ENCODE results near the gene IMMT.

Gene IMMT

DNA sequence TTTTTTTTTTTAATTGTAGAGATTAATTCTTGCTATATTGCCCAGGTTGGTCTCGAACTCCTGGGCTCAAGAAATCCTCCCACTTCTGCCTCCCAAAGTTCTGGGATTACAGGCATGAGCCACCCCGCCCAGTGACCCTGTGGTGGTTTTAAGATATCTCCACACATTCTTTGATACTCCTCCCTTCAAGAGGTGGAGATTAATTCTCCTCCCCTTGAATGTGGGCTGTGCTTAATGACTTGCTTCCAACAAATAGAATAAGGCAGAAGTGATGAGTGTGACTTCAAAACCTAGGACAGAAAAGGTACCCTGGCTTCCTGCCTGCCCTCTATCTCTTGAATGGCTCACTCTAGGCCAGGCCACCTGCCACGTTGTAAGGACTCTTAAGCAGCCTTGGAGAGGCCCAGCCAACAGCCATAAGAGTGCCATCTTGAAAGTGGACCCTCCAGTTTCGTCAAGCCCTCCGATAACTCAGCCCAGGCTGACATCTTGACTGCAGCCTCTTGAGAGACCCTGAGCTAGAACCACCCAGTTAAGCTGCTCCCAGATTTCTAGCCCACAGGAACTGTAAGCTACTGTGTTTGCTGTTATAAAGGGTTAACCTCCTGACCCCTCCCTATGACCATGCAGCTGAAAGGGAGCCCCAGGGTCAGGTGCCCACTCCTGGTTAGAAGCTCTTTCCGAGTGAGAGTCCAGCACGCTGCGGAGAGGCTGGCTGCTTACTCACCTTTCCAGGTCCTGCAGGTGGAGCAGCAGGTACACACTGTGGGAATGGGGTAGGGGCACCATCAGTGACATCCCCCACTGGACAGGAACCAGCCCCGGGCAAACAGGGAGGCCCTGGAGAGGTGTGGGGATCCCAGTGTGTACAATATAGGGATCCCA is 31.6 kb upstream of the IMMT start:
- H2BK120ac ChIP-seq (ENCODE audit: low read depth, low read length), result no peak overlapping the region
- H3K4me3 ChIP-seq (ENCODE audit: insufficient read depth in 1 of 2, low read depth in 1 of 2, low read length in 2 of 2), result no peak overlapping the region
- DNase-seq, result no peak
- no peak overlapping the region for H2AFZ ChIP-seq (ENCODE audit: low read depth, low read length)
- peaks cover 0 to 8% of the 10 kb centered on the region in 2 experiments for H3K27me3 ChIP-seq (ENCODE audit: control insufficient read depth in 1 of 2, insufficient read depth in 1 of 2, low read length in 2 of 2)
- no peak overlapping the region for H3K4ac ChIP-seq (ENCODE audit: low read depth in 1 of 2, low read length in 2 of 2)
- H4K8ac ChIP-seq (ENCODE audit: low read length), result no peak overlapping the region
- no peak overlapping the region for H3K14ac ChIP-seq (ENCODE audit: low read length in 2 of 2)
- no peak overlapping the region for H3K23ac ChIP-seq (ENCODE audit: low read length in 2 of 2)
- H2AK5ac ChIP-seq (ENCODE audit: low read length, severe bottlenecking), result no peak overlapping the region
- H4K91ac ChIP-seq (ENCODE audit: low read length), result no peak overlapping the region
- H3K9ac ChIP-seq (ENCODE audit: low read length), result no peak overlapping the region
- H3K4me1 ChIP-seq (ENCODE audit: control insufficient read depth, insufficient read depth, low read depth, low read length), result peaks cover 6% of the 10 kb centered on the region
- no peak overlapping the region for H3K4me2 ChIP-seq (ENCODE audit: low read length, poor library complexity, severe bottlenecking)
- no peak overlapping the region for H2BK15ac ChIP-seq (ENCODE audit: low read depth, poor library complexity, severe bottlenecking)
- no peaks in the 10 kb centered on the region for H3K9me3 ChIP-seq (ENCODE audit: control insufficient read depth, low read length)
- 86% methylated on average over 9 of the region's 9 CpGs for WGBS
- no peak overlapping the region for H2BK12ac ChIP-seq (ENCODE audit: low read length in 2 of 2)
- no peak overlapping the region for H3K18ac ChIP-seq (ENCODE audit: low read depth in 1 of 2, low read length in 2 of 2)
- no peaks in the 10 kb centered on the region for H3K79me1 ChIP-seq (replicated peaks; ENCODE audit: low read length, poor library complexity, severe bottlenecking)
- H3K36me3 ChIP-seq (ENCODE audit: control insufficient read depth in 1 of 2, insufficient read depth in 2 of 2, low read depth in 1 of 2, low read length in 2 of 2), result no peaks in the 10 kb centered on the region
- no peak overlapping the region for H3K27ac ChIP-seq (ENCODE audit: low read length, poor library complexity, severe bottlenecking)
- H2BK5ac ChIP-seq (ENCODE audit: low read depth, low read length, poor library complexity, severe bottlenecking), result no peak overlapping the region

GRCh38 chr2:86226070-86226469 is 30.8 kb upstream of the IMMT start:
- no peak overlapping the region for H2BK12ac ChIP-seq (ENCODE audit: low read length in 2 of 2)
- no peak overlapping the region for H3K23ac ChIP-seq (ENCODE audit: low read length in 2 of 2)
- peaks cover 6% of the 10 kb centered on the region for H3K4me1 ChIP-seq (ENCODE audit: control insufficient read depth, insufficient read depth, low read depth, low read length)
- H3K9me3 ChIP-seq (ENCODE audit: control insufficient read depth, low read length), result no peaks in the 10 kb centered on the region
- H3K36me3 ChIP-seq (ENCODE audit: control insufficient read depth in 1 of 2, insufficient read depth in 2 of 2, low read depth in 1 of 2, low read length in 2 of 2), result no peaks in the 10 kb centered on the region
- no peak overlapping the region for H3K18ac ChIP-seq (ENCODE audit: low read depth in 1 of 2, low read length in 2 of 2)
- H3K4me2 ChIP-seq (ENCODE audit: low read length, poor library complexity, severe bottlenecking), result no peak overlapping the region
- H3K4ac ChIP-seq (ENCODE audit: low read depth in 1 of 2, low read length in 2 of 2), result no peak overlapping the region
- H2BK15ac ChIP-seq (ENCODE audit: low read depth, poor library complexity, severe bottlenecking), result no peak overlapping the region
- H3K9ac ChIP-seq (ENCODE audit: low read length), result no peak overlapping the region
- no peak overlapping the region for H4K8ac ChIP-seq (ENCODE audit: low read length)
- H3K79me1 ChIP-seq (replicated peaks; ENCODE audit: low read length, poor library complexity, severe bottlenecking), result no peaks in the 10 kb centered on the region
- no peak overlapping the region for H2AFZ ChIP-seq (ENCODE audit: low read depth, low read length)
- no peak overlapping the region for H3K14ac ChIP-seq (ENCODE audit: low read length in 2 of 2)
- H2BK5ac ChIP-seq (ENCODE audit: low read depth, low read length, poor library complexity, severe bottlenecking), result no peak overlapping the region
- H3K27me3 ChIP-seq (ENCODE audit: control insufficient read depth in 1 of 2, insufficient read depth in 1 of 2, low read length in 2 of 2), result no peaks in the 10 kb centered on the region
- no peak overlapping the region for H2BK120ac ChIP-seq (ENCODE audit: low read depth, low read length)
- DNase-seq, result no peak
- H3K4me3 ChIP-seq (ENCODE audit: insufficient read depth in 1 of 2, low read depth in 1 of 2, low read length in 2 of 2), result no peak overlapping the region
- H3K27ac ChIP-seq (ENCODE audit: low read length, poor library complexity, severe bottlenecking), result no peak overlapping the region
- 93% methylated on average over 4 of the region's 4 CpGs for WGBS
- no peak overlapping the region for H2AK5ac ChIP-seq (ENCODE audit: low read length, severe bottlenecking)
- H4K91ac ChIP-seq (ENCODE audit: low read length), result no peak overlapping the region

- Histone ChIP-seq H3K36me3 (ENCODE audit: control insufficient read depth in 1 of 2, insufficient read depth in 2 of 2, low read depth in 1 of 2, low read length in 2 of 2) (no peaks in the 10 kb centered on the region), H2BK15ac (ENCODE audit: low read depth, poor library complexity, severe bottlenecking) (no peak overlapping the region), H3K9me3 (ENCODE audit: control insufficient read depth, low read length) (no peaks in the 10 kb centered on the region), H3K79me1 (replicated peaks; ENCODE audit: low read length, poor library complexity, severe bottlenecking) (no peaks in the 10 kb centered on the region), H3K4me3 (ENCODE audit: insufficient read depth in 1 of 2, low read depth in 1 of 2, low read length in 2 of 2) (no peak overlapping the region), H3K14ac (ENCODE audit: low read length in 2 of 2) (peak overlapping the region in 1 of 2 experiments; percentile 42), H3K23ac (ENCODE audit: low read length in 2 of 2) (peak overlapping the region in 1 of 2 experiments; percentile 53), H3K9ac (ENCODE audit: low read length) (peak overlapping the region; percentile 42), H3K18ac (ENCODE audit: low read depth in 1 of 2, low read length in 2 of 2) (no peak overlapping the region), H2AK5ac (ENCODE audit: low read length, severe bottlenecking) (no peak overlapping the region), H2BK120ac (ENCODE audit: low read depth, low read length) (no peak overlapping the region), H3K4ac (ENCODE audit: low read depth in 1 of 2, low read length in 2 of 2) (no peak overlapping the region), H4K8ac (ENCODE audit: low read length) (no peak overlapping the region), H2BK12ac (ENCODE audit: low read length in 2 of 2) (no peak overlapping the region), H2AFZ (ENCODE audit: low read depth, low read length) (peak overlapping the region; percentile 30), H4K91ac (ENCODE audit: low read length) (no peak overlapping the region), H2BK5ac (ENCODE audit: low read depth, low read length, poor library complexity, severe bottlenecking) (no peak overlapping the region), H3K27me3 (ENCODE audit: control insufficient read depth in 1 of 2, insufficient read depth in 1 of 2, low read length in 2 of 2) (no peaks in the 10 kb centered on the region), H3K4me1 (ENCODE audit: control insufficient read depth, insufficient read depth, low read depth, low read length) (peaks cover 6% of the 10 kb centered on the region), H3K4me2 (ENCODE audit: low read length, poor library complexity, severe bottlenecking) (no peak overlapping the region), H3K27ac (ENCODE audit: low read length, poor library complexity, severe bottlenecking) (no peak overlapping the region)
- WGBS, result 80% methylated on average over 6 of the region's 6 CpGs
- DNase-seq, result no peak
Measured at GRCh38 chr2:86225581-86225980, 30.3 kb upstream of the IMMT start.

- Histone ChIP-seq H3K27ac (ENCODE audit: low read length, poor library complexity, severe bottlenecking) (no peak overlapping the region), H3K18ac (ENCODE audit: low read depth in 1 of 2, low read length in 2 of 2) (no peak overlapping the region), H2AK5ac (ENCODE audit: low read length, severe bottlenecking) (no peak overlapping the region), H3K36me3 (ENCODE audit: control insufficient read depth in 1 of 2, insufficient read depth in 2 of 2, low read depth in 1 of 2, low read length in 2 of 2) (no peaks in the 10 kb centered on the region), H3K4ac (ENCODE audit: low read depth in 1 of 2, low read length in 2 of 2) (no peak overlapping the region), H3K79me1 (replicated peaks; ENCODE audit: low read length, poor library complexity, severe bottlenecking) (no peaks in the 10 kb centered on the region), H4K91ac (ENCODE audit: low read length) (no peak overlapping the region), H3K4me3 (ENCODE audit: insufficient read depth in 1 of 2, low read depth in 1 of 2, low read length in 2 of 2) (peak overlapping the region in 1 of 2 experiments; percentile 1), H3K14ac (ENCODE audit: low read length in 2 of 2) (peak overlapping the region in 1 of 2 experiments; percentile 66), H4K8ac (ENCODE audit: low read length) (no peak overlapping the region), H3K4me2 (ENCODE audit: low read length, poor library complexity, severe bottlenecking) (no peak overlapping the region), H3K9me3 (ENCODE audit: control insufficient read depth, low read length) (no peaks in the 10 kb centered on the region), H2AFZ (ENCODE audit: low read depth, low read length) (no peak overlapping the region), H3K9ac (ENCODE audit: low read length) (peak overlapping the region; percentile 42), H2BK5ac (ENCODE audit: low read depth, low read length, poor library complexity, severe bottlenecking) (no peak overlapping the region), H2BK15ac (ENCODE audit: low read depth, poor library complexity, severe bottlenecking) (no peak overlapping the region), H3K27me3 (ENCODE audit: control insufficient read depth in 1 of 2, insufficient read depth in 1 of 2, low read length in 2 of 2) (no peaks in the 10 kb centered on the region), H2BK12ac (ENCODE audit: low read length in 2 of 2) (no peak overlapping the region), H3K23ac (ENCODE audit: low read length in 2 of 2) (no peak overlapping the region), H3K4me1 (ENCODE audit: control insufficient read depth, insufficient read depth, low read depth, low read length) (peaks cover 6% of the 10 kb centered on the region), H2BK120ac (ENCODE audit: low read depth, low read length) (no peak overlapping the region)
- WGBS, result 84% methylated on average over 9 of the region's 9 CpGs
- DNase-seq, result no peak
Measured at GRCh38 chr2:86224645-86225355, 29.5 kb upstream of the IMMT start.
